GM12892 (cell line): ENCODE data around the gene DGLUCY.

Experiments
- DNase-seq: peaks from one replicate; pipeline ENCODE4 v3.0.0; 2011; ENCODE audit not compliant: insufficient read length
- FAIRE-seq: peaks from 2 replicates; lab custom pipeline; 2011; peaks lifted over from hg19 to GRCh38; lab: Jason Lieb, UNC
- POLR2A ChIP-seq: IDR thresholded peaks from 2 replicates; pipeline ENCODE4 v1.6.1; 2011; ENCODE audit warnings: low read depth, low read length, control low read depth
- POLR2AphosphoS5 ChIP-seq: IDR thresholded peaks from 2 replicates; pipeline ENCODE4 v1.6.1; 2011; ENCODE audit warnings: low read depth, low read length, control low read depth
- TAF1 ChIP-seq: IDR thresholded peaks from 2 replicates; pipeline ENCODE4 v1.6.1; 2011; ENCODE audit warnings: low read depth, mild to moderate bottlenecking, control low read depth, low read length, borderline replicate concordance

Gene DGLUCY

DNA sequence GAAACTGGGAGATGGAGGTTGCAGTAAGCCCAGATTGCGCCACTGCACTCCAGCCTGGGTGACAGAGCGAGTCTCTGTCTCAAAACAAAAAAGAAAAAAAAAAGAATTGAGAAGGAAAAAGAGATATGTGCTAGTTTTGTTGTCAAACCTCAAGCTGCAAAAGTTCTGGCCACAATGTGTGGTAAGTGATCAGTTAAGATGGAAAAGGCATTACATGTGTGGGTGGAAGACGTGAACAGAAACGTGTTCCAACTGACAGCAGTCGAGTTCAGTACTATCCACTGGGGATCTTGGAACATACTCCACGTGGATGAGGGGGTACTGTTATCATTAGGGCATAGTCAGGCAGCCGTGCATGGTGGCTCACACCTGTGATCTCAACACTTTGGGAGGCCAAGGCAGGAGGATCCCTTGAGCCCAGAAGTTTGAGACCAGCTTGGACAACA lies 113.3 kb downstream of the DGLUCY start:
- FAIRE-seq (peak; percentile 91), DNase-seq (no peak)
- TF ChIP-seq TAF1: no peak
- no peak for TF ChIP-seq POLR2AphosphoS5
- no peak for TF ChIP-seq POLR2A

DNA sequence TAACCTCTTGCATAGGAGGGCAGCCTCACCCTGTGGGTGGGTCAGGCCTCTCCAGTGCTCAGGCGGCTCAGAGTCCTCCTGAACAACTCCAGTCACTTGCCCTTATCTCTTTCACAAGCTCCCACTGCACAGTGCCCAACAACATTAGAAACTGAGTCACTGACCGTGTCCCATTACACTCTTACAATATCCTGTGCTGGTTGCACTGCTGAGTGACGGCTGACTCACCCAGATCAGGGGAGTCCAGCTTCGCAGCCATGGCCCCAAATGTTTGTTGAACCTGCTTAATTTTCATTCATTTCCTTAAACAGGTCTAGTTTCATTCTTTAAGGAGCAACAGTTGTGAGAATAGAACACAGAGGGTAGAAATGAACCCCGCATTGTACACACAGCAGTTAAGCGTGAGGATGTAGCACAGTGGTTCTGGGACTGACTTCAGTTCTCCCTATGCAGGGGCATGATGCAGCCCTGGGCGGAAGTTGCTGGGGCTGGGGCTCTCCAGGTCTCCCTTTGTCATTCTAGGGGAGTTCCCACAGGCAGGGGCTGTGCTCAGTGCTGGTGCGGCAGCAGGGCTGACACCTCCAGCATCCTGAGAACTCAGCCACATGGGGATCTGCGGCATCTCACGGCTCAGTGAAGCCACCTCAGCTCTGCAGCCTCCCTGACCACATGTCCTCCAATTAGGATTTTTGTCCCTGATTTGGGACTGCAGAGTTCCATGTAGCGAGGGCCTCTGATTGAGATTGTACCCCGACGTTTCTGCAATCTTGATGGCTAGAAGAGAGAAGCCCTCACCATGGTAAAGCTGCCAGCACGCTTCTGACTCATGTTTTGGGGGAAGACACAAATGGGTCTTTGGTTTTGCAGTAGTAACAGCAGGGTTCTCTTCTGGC lies 114.5 kb downstream of the DGLUCY start:
- DNase-seq (peak; percentile 75), FAIRE-seq (peak; percentile 99)
- TF ChIP-seq TAF1: peak; percentile 18; the same call in 1 of the 2 replicates
- TF ChIP-seq POLR2AphosphoS5: no peak; the same call in none of the 2 replicates
- TF ChIP-seq POLR2A: peak; percentile 75

DNA sequence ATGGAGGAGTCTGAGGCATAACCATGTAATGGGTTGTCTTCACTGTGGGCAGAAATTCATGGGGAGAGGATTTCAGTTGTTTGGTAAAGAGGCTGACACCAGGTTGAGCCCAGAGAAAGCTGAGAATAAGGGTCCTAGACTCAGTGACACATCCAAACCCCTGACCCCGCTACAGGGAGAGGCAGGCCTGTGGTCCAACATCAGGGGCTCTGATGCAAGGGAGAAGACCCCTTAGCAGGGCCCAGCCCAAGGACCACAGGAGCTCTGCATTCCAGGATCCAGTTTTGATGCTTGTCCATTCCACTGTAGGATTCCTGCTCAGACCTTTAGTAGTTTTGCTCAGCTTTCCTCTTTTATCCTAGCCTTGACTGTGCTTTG lies 115.1 kb downstream of the DGLUCY start:
- DNase-seq (no peak), FAIRE-seq (no peak)
- TF ChIP-seq POLR2A (no peak), TAF1 (no peak), POLR2AphosphoS5 (no peak; the same call in 1 of the 2 replicates)

DNA sequence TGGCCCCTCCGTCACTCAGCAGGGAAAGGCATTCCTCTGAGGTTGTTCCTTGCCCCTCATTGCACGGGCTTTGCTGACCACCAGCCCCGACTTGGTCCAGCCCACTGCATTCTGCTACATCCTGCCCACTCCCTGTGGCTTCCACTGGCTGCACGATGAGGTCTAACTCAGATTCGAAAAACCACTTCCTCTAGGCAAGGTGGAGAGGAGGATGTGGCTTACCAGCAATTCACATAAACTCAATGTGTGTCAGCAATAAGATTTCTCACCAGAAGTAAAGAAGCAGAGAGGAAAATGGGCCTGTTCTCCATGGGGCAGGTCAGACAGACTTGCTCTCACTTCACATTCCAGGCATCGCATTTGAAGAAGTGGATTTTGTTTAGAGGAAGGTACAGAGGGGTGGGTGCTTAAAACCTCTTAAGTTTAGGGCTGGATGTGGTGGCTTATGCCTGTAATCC lies 115.9 kb downstream of the DGLUCY start:
- DNase-seq (peak; percentile 69), FAIRE-seq (peak; percentile 100)
- TF ChIP-seq POLR2A (peak; percentile 50; the same call in 1 of the 2 replicates), POLR2AphosphoS5 (peak; percentile 64), TAF1 (no peak)

DNA sequence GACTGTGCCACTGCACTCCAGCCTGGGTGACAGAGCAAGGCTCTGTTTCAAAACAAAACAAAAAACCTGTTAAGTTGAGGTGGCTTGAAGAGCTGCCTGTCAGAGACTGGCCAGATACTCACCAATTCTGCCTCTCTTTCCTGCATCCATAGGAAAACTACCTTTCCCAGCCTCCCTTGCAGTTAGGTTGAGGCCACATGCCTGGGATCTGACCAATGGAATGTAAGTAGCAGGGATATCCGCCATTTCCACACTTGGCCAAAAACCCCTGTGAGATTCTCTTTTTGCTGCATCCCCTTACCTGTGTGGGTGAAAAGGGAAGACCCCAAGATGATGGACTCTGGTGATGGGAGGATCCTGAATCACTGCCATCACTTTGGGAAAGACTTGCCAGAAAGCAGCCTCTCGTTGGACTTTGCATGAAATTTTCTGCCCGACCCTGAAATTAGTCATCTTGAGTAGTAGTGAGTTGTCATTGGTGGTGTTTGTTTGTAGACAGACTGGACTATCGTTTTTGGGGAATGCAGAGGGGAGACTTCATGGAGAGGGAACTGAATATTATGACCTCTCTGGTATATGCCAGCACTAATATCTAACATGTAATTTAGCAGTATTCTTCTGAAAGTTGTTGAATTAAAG lies 116.6 kb downstream of the DGLUCY start:
- peak; percentile 77 for FAIRE-seq
- DNase-seq: no peak
- TF ChIP-seq POLR2AphosphoS5: no peak
- no peak for TF ChIP-seq TAF1
- no peak for TF ChIP-seq POLR2A

DNA sequence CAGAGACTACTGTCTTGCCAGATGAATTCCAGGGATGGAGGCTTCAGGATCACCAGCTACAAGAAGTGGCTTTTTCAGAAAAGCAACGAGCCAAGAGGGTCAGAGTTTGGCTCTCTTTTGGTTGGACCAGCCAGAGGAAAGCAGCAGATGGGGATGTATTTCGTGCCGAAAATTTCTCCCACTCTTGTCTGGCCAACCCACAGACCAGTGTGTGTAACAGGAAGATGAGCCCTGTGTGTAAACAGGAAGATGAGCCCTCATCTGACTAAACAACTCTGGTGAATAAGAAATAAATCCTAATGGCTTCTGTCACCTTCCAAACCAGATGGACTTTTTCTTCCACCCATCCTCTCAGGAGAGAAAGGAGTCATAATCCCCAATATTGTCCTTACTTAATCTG lies 117.6 kb downstream of the DGLUCY start:
- TF ChIP-seq TAF1 (no peak), POLR2AphosphoS5 (no peak), POLR2A (no peak)

DNA sequence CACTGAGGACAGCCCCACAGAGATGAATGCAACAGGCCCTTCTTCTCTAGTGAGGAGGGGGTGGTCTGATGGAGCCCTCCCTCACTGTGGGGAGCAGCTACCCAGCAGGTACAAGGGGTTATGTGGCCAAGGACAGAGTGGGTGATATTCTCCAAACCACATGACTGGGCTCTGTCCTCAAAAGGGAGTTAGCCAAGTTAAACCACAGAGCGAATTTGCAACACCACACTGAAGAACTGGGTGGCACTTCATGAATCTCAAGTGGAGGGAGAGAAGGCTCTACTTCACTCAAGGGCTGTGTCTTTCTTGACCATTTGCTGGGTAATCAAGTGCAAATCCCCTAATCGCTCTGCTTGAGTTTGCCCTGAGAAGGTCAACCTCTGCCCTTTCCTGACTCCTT lies 118.2 kb downstream of the DGLUCY start:
- no peak for DNase-seq
- no peak for FAIRE-seq
- TF ChIP-seq POLR2A: peak; percentile 18; the same call in 1 of the 2 replicates
- TF ChIP-seq TAF1: no peak

More for the DNA sequence above, 117.6 kb downstream of the DGLUCY start:
- no peak for DNase-seq
- FAIRE-seq: no peak

DNA sequence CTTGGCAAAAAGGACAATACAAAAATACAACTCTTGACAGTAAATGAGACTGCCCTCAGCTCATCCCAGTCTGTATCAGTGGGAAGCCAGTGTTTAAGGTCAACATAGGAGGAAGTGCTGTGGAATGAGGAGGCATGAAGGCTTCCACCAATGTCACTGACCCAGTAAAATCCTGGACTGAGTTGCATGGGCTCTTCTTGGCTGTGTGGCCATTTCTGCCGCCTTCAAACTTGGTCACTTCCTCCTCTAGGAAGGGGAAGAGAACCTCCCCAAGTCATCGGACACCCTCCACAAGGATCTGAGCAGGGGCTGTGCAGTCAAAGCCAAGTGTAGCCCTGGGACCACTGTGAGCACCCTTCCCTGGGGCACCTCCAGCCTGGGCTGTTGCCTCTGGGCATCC lies 118.7 kb downstream of the DGLUCY start:
- DNase-seq (no peak), FAIRE-seq (no peak)
- TF ChIP-seq POLR2A (no peak), POLR2AphosphoS5 (no peak), TAF1 (no peak)

DNA sequence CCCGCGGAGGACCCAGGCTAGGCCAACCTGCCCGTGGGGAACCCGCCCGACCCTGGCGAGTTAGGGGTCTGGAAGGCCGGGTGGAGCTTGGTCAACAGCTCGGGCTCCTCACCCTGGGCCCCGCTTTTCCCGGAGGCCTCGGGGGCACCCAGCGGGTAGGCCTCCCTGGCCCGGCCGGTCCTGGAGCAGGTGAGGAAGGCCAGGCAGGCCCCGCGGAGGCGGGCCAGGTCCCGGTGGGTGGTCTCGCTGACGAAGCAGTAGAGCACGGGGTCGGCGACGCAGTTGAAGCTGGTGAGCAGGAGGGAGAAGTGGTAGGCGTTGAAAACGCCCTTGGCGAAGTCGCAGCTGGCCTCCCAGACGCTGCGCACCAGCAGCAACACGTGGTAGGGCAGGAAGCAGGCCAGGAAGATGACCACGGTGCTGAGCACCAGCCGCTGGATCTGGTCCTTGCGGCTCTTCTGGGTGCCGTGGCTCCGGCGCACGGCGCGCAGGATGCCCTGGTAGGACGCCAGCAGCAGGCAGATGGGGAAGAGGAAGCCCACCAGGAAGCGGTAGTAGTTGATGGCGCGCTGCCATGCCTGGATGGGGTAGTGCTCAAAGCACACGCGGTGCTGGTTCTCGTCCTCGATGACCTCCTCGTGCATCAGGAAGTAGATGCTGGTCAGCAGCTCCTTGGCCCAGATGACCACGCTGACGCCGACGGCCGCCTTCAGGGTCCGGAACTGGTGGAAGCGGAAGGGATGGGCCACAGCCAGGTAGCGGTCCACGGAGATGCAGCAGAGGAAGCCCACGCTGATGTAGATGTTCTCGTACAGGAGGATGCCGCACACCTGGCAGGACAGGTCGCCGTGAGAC lies 120.3 kb downstream of the DGLUCY start:
- TF ChIP-seq POLR2AphosphoS5 (no peak), TAF1 (no peak), POLR2A (no peak)
- no peak for DNase-seq
- FAIRE-seq: peak; percentile 24

DNA sequence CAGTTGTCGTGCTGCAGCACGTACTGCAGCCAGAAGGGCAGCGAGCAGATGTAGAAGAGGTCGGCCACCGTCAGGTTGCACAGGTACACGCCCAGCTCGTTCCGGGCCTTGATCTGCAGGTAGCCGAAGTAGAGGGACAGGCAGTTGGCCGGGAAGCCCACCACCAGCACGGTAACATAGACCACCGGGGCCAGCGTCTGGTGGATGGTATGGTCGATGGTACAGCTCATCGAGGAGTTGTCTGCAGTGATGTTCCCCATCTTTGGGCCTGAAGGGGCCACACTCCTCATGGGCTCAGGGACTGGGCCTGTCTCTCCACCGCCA lies 120.9 kb downstream of the DGLUCY start:
- TF ChIP-seq POLR2AphosphoS5: no peak
- TF ChIP-seq TAF1: no peak
- no peak for TF ChIP-seq POLR2A
- no peak for FAIRE-seq
- DNase-seq: no peak

DNA sequence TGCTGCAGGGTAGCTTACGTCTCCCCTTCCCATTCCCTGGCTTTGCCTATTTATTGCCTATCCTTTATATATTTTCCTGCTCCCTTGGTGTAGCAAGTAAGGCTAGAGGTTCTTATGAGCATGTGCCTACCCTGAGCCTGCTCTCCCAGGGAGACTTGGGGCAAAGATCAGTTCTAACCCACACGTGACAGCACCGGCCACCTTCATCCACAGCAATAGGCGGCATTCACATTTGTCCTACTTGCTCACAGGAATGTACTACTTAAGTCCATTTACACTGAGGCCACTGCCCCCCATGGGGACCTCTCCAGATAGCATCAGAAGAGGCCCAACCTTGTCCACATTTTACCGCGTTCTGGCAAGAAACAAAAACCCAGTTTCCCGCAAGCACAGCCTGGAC lies 122.0 kb downstream of the DGLUCY start:
- FAIRE-seq: no peak
- TF ChIP-seq TAF1 (no peak), POLR2AphosphoS5 (no peak), POLR2A (no peak)

More for the DNA sequence above, 122.0 kb downstream of the DGLUCY start:
- no peak for DNase-seq
